Right cardiac atrium (tissue), 5 donors: Measurements from ENCODE around the gene MRTFA. TPM values are rescaled to one million over a fixed set of nuclear protein-coding genes. Genes with fewer than 3 reads are reported as not detected.
A peak's percentile ranks its signal among the peaks of the same experiment; 100 is the strongest.

Experiments used
- ATAC-seq, 2 donors: fragments of 200-7000 bp; cut with Tn5 transposase; one replicate each; pipeline versions ENCODE4 v1.8.0 to v1.9.1; 2020; ENCODE audit warnings: moderate library complexity in 2 of 2, mild to moderate bottlenecking in 1 of 2
- DNase-seq, 3 donors: peaks; one replicate each; pipeline ENCODE4 v3.0.0-alpha.2; 2020
- H3K27ac ChIP-seq: one replicate; pipeline ENCODE4 v1.5.1; 2013; ENCODE audit warnings: mild to moderate bottlenecking, low read length, control low read depth, moderate library complexity
- H3K27me3 ChIP-seq: one replicate; pipeline ENCODE4 v1.6.1; 2013; ENCODE audit not compliant: control insufficient read depth, insufficient read depth
- H3K4me1 ChIP-seq: one replicate; pipeline ENCODE4 v1.6.1; 2013; ENCODE audit warnings: low read length; ENCODE audit not compliant: control insufficient read depth, insufficient read depth
- H3K4me3 ChIP-seq: one replicate; pipeline ENCODE4 v1.5.1; 2013; ENCODE audit warnings: low read length, control low read depth
- H3K9me3 ChIP-seq: one replicate; pipeline ENCODE4 v1.6.1; 2013; ENCODE audit warnings: low read length; ENCODE audit not compliant: control insufficient read depth
- WGBS: extraction: QIAGEN DNeasy Blood & Tissue Kit; methylation state at CpG from one replicate; pipeline ENCODE4 v1.1.7; 2013; 5-methylcytosine and 5-hydroxymethylcytosine counted together
- intact Hi-C, 4 donors: fragments of 100-400 bp; cut with DNase I; formaldehyde crosslinking; loops; one replicate each; pipeline versions ENCODE4 v1.11.0 to v1.14.0; 2022 to 2023
- polyA plus RNA-seq: library from polyadenylated mRNA; stranded (reverse); fragments of 200-250 nt; gene quantifications from one replicate; pipeline ENCODE4 v1.2.3, GENCODE V29; 2013
- total RNA-seq, 4 donors: library from RNA; stranded (reverse); fragmentation: NEBNext Ultra II Directional; extraction: Animal tissue kit (Norgen Biotek cat#: 25700); gene quantifications; one replicate each; pipeline ENCODE4 v1.2.1, GENCODE V29; 2021
- donor health status: healthy with polysubstance abuse.
- donor health status: DM: no; HTN: yes; CAD: no.
- donor health status: DM: no; HTN: no; CAD: no.
- donor health status: DM: no; HTN: yes; CAD: no; lungs with severe emphysema.
- donor health status: DM: yes; HTN: yes; CAD: no.

The MRTFA gene
- total and polyA plus RNA-seq, 5 donors, result 22.2 to 40.2 (median 31.6) TPM

- Histone ChIP-seq H3K4me3 (no peak overlapping the region), H3K4me1 (no peaks in the 10 kb centered on the region), H3K27me3 (no peaks in the 10 kb centered on the region), H3K27ac (no peak overlapping the region), H3K9me3 (no peaks in the 10 kb centered on the region)
- DNase-seq (peak in 1 of 3 donors; percentile 42), ATAC-seq (no peak)
- 87% methylated on average over 32 of the region's 32 CpGs for WGBS
- intact Hi-C loops, result no loop called here
Observed at GRCh38 chr22:40407831-40408717, 228.4 kb downstream of the MRTFA start.

DNA sequence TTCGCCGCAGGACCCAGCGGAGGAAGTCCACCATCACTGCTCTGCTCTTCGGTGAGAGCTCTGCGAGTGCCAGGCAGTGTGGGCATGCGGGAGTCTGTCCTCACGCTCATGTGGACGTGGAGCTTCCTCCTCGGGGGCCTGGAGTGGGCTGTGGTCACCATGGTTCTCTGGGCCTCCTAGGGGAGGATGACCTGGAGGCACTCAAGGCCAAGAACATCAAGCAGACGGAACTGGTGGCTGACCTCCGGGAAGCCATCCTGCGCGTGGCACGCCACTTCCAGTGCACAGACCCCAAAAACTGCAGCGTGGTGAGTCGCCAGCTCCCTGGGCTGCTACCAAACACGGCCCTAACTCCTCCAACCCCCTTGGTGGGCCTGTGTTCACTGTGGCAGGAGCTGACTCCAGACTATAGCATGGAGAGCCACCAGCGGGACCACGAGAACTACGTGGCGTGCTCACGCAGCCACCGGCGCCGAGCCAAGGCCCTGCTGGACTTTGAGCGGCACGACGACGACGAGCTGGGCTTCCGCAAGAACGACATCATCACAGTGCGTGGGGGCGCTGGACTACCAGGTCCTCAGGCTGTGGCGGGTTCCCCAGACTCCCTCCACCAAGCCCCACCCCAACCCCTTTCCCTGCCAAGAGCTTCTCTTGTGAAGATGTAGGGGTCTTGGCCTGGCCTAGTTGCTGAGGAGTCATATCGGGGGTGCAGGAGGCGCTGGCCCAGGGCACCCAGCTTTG lies 229.3 kb downstream of the MRTFA start:
- WGBS, result 94% methylated on average over 37 of the region's 37 CpGs
- no peak for ATAC-seq
- Histone ChIP-seq H3K9me3 (no peaks in the 10 kb centered on the region), H3K4me3 (no peak overlapping the region), H3K27me3 (no peaks in the 10 kb centered on the region), H3K4me1 (no peaks in the 10 kb centered on the region), H3K27ac (no peak overlapping the region)
- intact Hi-C loops, result no loop called here
- no peak for DNase-seq

- H3K4me1 ChIP-seq, result no peaks in the 10 kb centered on the region
- intact Hi-C loops, result no loop called here
Observed at GRCh38 chr22:40406063-40406890, 230.2 kb downstream of the MRTFA start.

DNA sequence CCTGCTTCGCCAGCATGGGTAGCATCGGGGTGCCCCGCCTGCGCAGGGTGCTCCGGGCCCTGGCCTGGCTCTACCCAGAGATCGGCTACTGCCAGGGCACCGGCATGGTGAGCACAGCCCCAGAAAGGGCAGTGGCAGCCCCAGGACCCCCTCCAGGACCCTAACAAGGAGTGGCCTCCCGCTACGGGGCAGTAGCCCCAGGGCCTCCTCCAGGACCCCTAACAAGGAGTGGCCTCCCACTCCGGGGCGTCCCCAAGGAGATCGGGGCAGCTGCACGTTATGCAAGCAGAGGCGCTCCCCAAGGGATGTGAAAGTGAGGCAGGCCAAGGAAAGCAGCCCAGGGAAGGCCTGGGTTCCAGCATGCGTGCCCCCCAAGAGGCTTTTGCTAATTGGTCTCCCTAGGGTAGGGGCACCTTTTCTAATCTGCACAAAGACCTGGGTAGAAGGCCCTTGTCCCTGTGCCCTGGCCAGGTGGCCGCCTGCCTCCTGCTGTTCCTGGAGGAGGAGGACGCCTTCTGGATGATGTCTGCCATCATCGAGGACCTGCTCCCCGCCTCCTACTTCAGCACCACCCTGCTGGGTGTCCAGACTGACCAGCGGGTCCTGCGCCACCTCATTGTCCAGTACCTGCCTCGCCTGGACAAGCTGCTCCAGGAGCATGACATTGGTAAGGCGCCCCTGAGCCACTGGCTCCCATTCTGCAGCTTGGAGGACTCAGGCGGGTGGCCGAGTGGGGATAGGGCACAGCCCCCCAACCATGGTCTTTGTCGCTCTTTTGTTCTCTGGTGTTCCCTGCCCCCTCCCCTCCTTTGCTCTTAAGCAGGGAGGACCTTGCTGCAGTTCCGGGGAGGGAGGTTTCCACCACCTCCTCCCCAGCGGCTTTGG lies 231.1 kb downstream of the MRTFA start:
- ATAC-seq (no peak), DNase-seq (peak in 1 of 3 donors; percentile 60)

More at GRCh38 chr22:40406063-40406890, 230.2 kb downstream of the MRTFA start:
- Histone ChIP-seq H3K27me3 (no peaks in the 10 kb centered on the region), H3K9me3 (no peaks in the 10 kb centered on the region), H3K27ac (no peak overlapping the region), H3K4me3 (no peak overlapping the region)
- DNase-seq (no peak), ATAC-seq (no peak)
- WGBS, result 93% methylated on average over 31 of the region's 31 CpGs

DNA sequence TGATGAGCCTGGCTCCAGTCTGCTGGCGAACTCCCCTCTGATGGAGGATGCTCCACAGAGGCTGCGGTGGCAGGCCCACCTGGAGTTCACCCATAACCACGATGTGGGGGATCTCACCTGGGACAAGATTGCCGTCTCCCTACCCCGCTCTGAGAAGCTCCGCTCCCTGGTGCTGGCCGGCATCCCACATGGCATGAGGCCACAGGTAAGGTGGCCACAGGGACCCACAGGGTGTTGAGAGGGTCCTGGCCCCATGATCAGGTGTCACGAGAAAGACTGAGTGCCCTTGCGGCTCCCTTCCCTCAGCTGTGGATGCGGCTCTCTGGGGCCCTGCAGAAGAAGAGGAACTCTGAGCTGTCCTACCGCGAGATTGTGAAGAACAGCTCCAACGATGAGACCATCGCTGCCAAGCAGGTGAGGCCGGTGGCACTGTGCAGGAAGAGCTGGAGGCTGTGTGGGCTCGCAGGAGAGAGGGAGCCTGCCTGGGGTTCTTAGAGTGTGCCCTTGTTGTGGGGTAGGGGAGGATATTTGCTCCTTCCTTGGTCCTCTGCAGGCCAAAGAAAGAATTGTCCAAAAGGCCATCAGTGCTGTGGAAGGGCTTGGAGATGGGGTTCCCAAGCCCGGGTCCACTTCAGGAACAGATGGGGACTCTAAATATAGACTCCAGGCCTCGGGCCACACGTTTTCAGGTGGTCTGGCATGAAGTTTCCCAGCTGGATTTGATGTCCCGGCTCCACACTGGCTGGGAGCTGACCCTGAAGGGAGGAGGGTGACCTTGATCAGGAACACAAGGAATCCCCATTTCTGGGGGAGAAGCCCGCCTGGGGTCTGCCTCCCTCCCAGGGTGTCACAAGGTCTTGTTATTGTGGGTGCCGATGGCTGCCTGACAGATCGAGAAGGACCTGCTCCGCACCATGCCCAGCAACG lies 232.0 kb downstream of the MRTFA start:
- Histone ChIP-seq H3K4me1 (no peaks in the 10 kb centered on the region), H3K4me3 (no peak overlapping the region), H3K27ac (no peak overlapping the region), H3K9me3 (no peaks in the 10 kb centered on the region), H3K27me3 (no peaks in the 10 kb centered on the region)
- intact Hi-C loops, result no loop called here
- 86% methylated on average over 25 of the region's 25 CpGs for WGBS
- DNase-seq, result no peak
- ATAC-seq, result no peak

More for the DNA sequence above, 231.1 kb downstream of the MRTFA start:
- H3K4me3 ChIP-seq, result no peak overlapping the region
- no peaks in the 10 kb centered on the region for H3K9me3 ChIP-seq
- no peaks in the 10 kb centered on the region for H3K27me3 ChIP-seq
- WGBS, result 88% methylated on average over 28 of the region's 28 CpGs
- intact Hi-C loops, result no loop called here
- no peak overlapping the region for H3K27ac ChIP-seq
- no peaks in the 10 kb centered on the region for H3K4me1 ChIP-seq

- Histone ChIP-seq H3K9me3 (no peaks in the 10 kb centered on the region), H3K27ac (no peak overlapping the region), H3K4me1 (no peaks in the 10 kb centered on the region), H3K27me3 (no peaks in the 10 kb centered on the region), H3K4me3 (no peak overlapping the region)
- 88% methylated on average over 7 of the region's 7 CpGs for WGBS
- no peak for DNase-seq
- intact Hi-C loops, result no loop called here
- ATAC-seq, result no peak
Observed at GRCh38 chr22:40403651-40404050, 232.9 kb downstream of the MRTFA start.

DNA sequence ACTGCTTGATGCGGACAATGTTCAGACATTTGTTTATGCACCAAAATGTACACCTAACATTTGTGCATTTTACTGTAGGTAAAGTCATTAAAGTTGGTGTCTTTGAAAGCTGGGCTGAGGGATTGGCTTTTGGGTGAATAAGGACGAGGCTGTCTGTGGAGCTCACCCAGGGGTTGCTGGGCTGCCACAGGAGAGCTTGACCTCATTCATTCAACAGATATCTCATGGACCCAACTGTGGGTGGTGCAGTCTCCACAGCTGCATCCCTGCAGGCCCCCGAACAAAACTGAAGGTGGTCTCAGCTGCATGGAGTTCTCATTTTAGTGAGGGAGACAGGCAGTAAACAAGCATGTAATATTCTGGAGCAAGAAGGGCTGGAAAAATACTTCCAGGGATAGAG lies 233.4 kb downstream of the MRTFA start:
- intact Hi-C loops, result no loop called here
- H3K27ac ChIP-seq, result no peak overlapping the region
- 94% methylated on average over 3 of the region's 3 CpGs for WGBS

GRCh38 chr22:40401981-40402406 lies 234.5 kb downstream of the MRTFA start:
- Histone ChIP-seq H3K4me1 (no peaks in the 10 kb centered on the region), H3K27me3 (no peaks in the 10 kb centered on the region), H3K4me3 (no peak overlapping the region), H3K9me3 (no peaks in the 10 kb centered on the region), H3K27ac (no peak overlapping the region)
- DNase-seq, result no peak
- no peak for ATAC-seq
- intact Hi-C loops, result no loop called here
- 94% methylated on average over 8 of the region's 8 CpGs for WGBS

More for the DNA sequence above, 233.4 kb downstream of the MRTFA start:
- DNase-seq (no peak), ATAC-seq (no peak)
- no peaks in the 10 kb centered on the region for H3K9me3 ChIP-seq
- no peak overlapping the region for H3K4me3 ChIP-seq
- no peaks in the 10 kb centered on the region for H3K4me1 ChIP-seq
- H3K27me3 ChIP-seq, result no peaks in the 10 kb centered on the region

DNA sequence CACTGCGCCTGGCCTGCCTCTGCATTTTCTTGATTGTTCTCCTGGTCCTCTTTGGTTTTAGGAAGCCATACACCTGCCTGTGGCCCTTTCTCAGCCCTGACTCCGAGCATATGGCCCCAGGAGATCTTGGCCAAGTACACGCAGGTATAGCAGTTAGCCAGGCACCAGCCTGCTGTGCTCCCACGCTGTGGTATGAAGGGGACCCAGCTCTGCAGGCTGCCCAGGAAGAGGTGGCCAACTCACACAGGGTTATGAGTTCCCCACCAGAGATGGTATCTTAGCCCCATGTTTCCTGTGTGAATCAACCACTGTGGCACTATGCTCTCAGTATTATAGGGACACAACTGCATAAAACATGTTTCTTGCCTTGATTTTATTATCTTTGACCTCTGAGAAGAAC lies 235.0 kb downstream of the MRTFA start:
- intact Hi-C loops, result no loop called here
- 92% methylated on average over 4 of the region's 4 CpGs for WGBS
- H3K4me3 ChIP-seq, result no peak overlapping the region

More for the DNA sequence above, 235.0 kb downstream of the MRTFA start:
- DNase-seq (no peak), ATAC-seq (no peak)
- no peaks in the 10 kb centered on the region for H3K9me3 ChIP-seq
- no peak overlapping the region for H3K27ac ChIP-seq
- H3K27me3 ChIP-seq, result no peaks in the 10 kb centered on the region
- H3K4me1 ChIP-seq, result no peaks in the 10 kb centered on the region
